Type B pancreatic cell (in vitro differentiated cells): ENCODE results near the gene ZNF483. TPM values are rescaled to one million over a fixed set of nuclear protein-coding genes. Genes with fewer than 3 reads are reported as not detected.
"Not testable (repeated sequence)": the region's sequence is repeated elsewhere in the genome, so short reads cannot be mapped to it uniquely, and the experiment has no call there.

Source experiments
- DNase-seq: peaks from one replicate; pipeline ENCODE4 v3.0.0; 2021; ENCODE audit warnings: mixed read lengths; ENCODE audit not compliant: unreplicated experiment; ENCODE audit errors: extremely low spot score
- H3K27ac Mint-ChIP-seq: 2 replicates; pipeline ENCODE4 v1.8.0; 2021; ENCODE audit warnings: mild to moderate bottlenecking, mixed read lengths
- H3K27me3 Mint-ChIP-seq: 2 replicates; pipeline ENCODE4 v1.8.0; 2021; ENCODE audit warnings: mixed read lengths
- H3K36me3 Mint-ChIP-seq: 2 replicates; pipeline ENCODE4 v1.8.0; 2021; ENCODE audit warnings: mixed read lengths
- H3K4me1 Mint-ChIP-seq: one replicate; pipeline ENCODE4 v1.8.0; 2021; ENCODE audit warnings: mixed read lengths; ENCODE audit not compliant: unreplicated experiment
- H3K4me3 Mint-ChIP-seq: 2 replicates; pipeline ENCODE4 v1.8.0; 2021; ENCODE audit warnings: mild to moderate bottlenecking, mixed read lengths
- H3K9me3 Mint-ChIP-seq: 2 replicates; pipeline ENCODE4 v1.8.0; 2021; ENCODE audit warnings: mixed read lengths
- CTCF ChIP-seq: fragments of 200-600 bp; sonication (generic); conservative IDR thresholded peaks from 2 replicates; pipeline ENCODE4 v1.5.0; 2021; ENCODE audit warnings: antibody characterized with exemption, mild to moderate bottlenecking
- total RNA-seq: library from RNA; stranded (reverse); gene quantifications from 2 replicates; pipeline ENCODE4 v1.2.1, GENCODE V29; 2021; ENCODE audit warnings: low replicate concordance

Gene ZNF483
- total RNA-seq, 1 donor from 2014 or later = 11.7 TPM

GRCh38 chr9:111610149-111610548 is 85.2 kb downstream of the ZNF483 start:
- H3K36me3 Mint-ChIP-seq = no peaks in the 10 kb centered on the region
- peaks cover 8% of the 10 kb centered on the region for H3K4me1 Mint-ChIP-seq
- no peaks in the 10 kb centered on the region for H3K9me3 Mint-ChIP-seq
- no peak overlapping the region for H3K27ac Mint-ChIP-seq
- H3K4me3 Mint-ChIP-seq = no peak overlapping the region
- TF ChIP-seq CTCF = no peak
- no peak for DNase-seq
- peaks cover 3% of the 10 kb centered on the region for H3K27me3 Mint-ChIP-seq

- peak overlapping the region; percentile 70 for H3K27ac Mint-ChIP-seq
- no peak for TF ChIP-seq CTCF
- H3K4me3 Mint-ChIP-seq = peak overlapping the region; percentile 50
- H3K27me3 Mint-ChIP-seq = peaks cover 3% of the 10 kb centered on the region
- no peaks in the 10 kb centered on the region for H3K36me3 Mint-ChIP-seq
- H3K4me1 Mint-ChIP-seq = peaks cover 8% of the 10 kb centered on the region
- no peaks in the 10 kb centered on the region for H3K9me3 Mint-ChIP-seq
- DNase-seq = no peak
These were observed 85.9 kb downstream of the ZNF483 start for GRCh38 chr9:111610845-111611244.

- Mint-ChIP-seq H3K27ac (no peak overlapping the region), H3K4me3 (no peak overlapping the region), H3K4me1 (peaks cover 8% of the 10 kb centered on the region), H3K9me3 (no peaks in the 10 kb centered on the region), H3K36me3 (no peaks in the 10 kb centered on the region), H3K27me3 (peaks cover 3% of the 10 kb centered on the region)
- no peak for TF ChIP-seq CTCF
- DNase-seq = no peak
These were observed 88.6 kb downstream of the ZNF483 start for GRCh38 chr9:111613436-111614040.

- Mint-ChIP-seq H3K27me3 (no peaks in the 10 kb centered on the region), H3K4me3 (no peak overlapping the region)
These were observed 90.9 kb downstream of the ZNF483 start for GRCh38 chr9:111615928-111616327.

GRCh38 chr9:111617349-111617748 is 92.4 kb downstream of the ZNF483 start:
- H3K36me3 Mint-ChIP-seq, H3K9me3 Mint-ChIP-seq, DNase-seq, H3K27ac Mint-ChIP-seq, H3K27me3 Mint-ChIP-seq, H3K4me1 Mint-ChIP-seq, H3K4me3 Mint-ChIP-seq: not testable (repeated sequence)

More at GRCh38 chr9:111615928-111616327, 90.9 kb downstream of the ZNF483 start:
- DNase-seq = no peak
- Mint-ChIP-seq H3K36me3 (no peaks in the 10 kb centered on the region), H3K27ac (peak overlapping the region; percentile 2), H3K9me3 (no peaks in the 10 kb centered on the region), H3K4me1 (peaks cover 6% of the 10 kb centered on the region)
- no peak for TF ChIP-seq CTCF

- peak; percentile 71 for TF ChIP-seq CTCF
- DNase-seq = no peak
- Mint-ChIP-seq H3K36me3 (no peaks in the 10 kb centered on the region), H3K4me3 (no peak overlapping the region), H3K27ac (no peak overlapping the region), H3K9me3 (no peaks in the 10 kb centered on the region), H3K4me1 (no peaks in the 10 kb centered on the region), H3K27me3 (no peaks in the 10 kb centered on the region)
These were observed 97.0 kb downstream of the ZNF483 start for GRCh38 chr9:111621895-111622480.
